ENCODE data around the gene LDAH.

DNA sequence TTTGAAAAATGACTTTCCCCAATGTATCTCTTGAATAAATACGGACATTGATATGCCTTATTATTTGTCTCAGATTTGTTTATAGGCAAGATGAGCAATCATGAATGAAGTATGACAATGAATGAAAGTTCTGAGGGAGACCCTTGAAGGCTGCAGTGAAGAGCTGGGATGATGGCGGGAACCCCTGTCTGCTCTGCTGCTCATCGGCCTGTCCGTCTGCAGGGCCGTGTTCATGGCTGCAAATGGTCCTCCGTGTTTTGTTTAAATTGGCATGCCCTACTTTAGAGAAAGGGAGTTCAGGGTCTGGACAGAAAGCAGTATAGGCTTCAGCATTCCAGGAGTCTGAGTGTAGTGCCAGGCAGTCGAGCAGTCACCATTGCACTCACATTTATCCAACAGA, 170.8 kb downstream of the LDAH start:
- TF ChIP-seq, protein P1, sequence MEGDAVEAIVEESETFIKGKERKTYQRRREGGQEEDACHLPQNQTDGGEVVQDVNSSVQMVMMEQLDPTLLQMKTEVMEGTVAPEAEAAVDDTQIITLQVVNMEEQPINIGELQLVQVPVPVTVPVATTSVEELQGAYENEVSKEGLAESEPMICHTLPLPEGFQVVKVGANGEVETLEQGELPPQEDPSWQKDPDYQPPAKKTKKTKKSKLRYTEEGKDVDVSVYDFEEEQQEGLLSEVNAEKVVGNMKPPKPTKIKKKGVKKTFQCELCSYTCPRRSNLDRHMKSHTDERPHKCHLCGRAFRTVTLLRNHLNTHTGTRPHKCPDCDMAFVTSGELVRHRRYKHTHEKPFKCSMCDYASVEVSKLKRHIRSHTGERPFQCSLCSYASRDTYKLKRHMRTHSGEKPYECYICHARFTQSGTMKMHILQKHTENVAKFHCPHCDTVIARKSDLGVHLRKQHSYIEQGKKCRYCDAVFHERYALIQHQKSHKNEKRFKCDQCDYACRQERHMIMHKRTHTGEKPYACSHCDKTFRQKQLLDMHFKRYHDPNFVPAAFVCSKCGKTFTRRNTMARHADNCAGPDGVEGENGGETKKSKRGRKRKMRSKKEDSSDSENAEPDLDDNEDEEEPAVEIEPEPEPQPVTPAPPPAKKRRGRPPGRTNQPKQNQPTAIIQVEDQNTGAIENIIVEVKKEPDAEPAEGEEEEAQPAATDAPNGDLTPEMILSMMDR (conservative IDR thresholded peaks at IDR 0.05; ENCODE audit: low read depth, low read length): no peak
- no peak for TF ChIP-seq EZH2 (IDR thresholded peaks at IDR 0.05; ENCODE audit: low read length, unreplicated experiment)
